ENCODE data around the gene ZNF300.
"Not testable (repeated sequence)": the region's sequence is repeated elsewhere in the genome, so short reads cannot be mapped to it uniquely, and the experiment has no call there.

The ZNF300 gene

DNA sequence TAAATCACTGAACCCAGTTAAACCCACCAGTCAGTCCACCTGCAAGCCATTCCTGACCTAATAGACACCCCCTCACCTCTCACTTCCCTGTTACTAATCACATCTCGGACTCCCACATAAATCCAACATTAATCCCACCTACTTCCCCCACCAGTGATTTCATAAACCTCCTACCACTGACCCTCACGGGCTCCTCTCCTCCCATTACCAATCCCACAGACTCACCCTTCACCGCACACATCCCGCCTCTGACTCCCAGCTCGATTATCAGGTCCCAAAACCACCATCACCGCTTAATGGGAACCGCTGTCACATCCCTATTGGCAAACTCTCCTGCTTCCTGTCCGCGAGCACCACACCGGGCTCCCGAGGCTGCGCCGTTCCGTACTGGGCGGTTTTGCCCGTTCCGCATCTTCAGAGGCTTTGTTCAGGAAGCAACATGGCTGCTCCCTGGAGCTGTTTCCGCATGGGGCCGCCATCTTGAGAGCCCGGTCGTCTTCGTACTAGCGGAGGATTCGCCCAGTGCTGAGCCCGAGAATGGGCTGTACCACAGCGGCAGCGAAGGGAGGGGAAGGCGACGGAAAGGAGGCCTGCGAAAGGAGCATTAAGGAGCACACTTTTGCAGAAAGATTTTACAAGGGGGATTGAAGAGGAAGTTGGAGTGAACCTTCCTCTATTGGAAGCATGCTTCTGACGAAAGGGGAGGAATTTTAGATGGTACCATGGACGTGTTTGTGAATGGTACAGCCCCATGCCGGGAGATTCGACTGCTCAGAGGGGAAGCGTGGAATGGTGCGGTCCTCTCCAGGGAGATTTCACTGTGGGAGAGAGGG lies at the start of gene ZNF300:
Gene ZNF300 (minus strand): TSS at position 502 of the 833 bp plus-strand sequence. CDS start 1,825 bp downstream, outside the sequence.
- DNase-seq: peak; percentile 88 to 97 (median 93)
- intact Hi-C loops (cut with DNase I): loop anchor here (2.0 kb wide), 1 partner anchor 176 kb away; the partner anchor contains the start of gene TNIP1

- intact Hi-C loops (cut with DNase I): no loop called here
- DNase-seq: no peak
These were observed 43.8 kb upstream of the ZNF300 start for GRCh38 chr5:150948539-150948938.

DNA sequence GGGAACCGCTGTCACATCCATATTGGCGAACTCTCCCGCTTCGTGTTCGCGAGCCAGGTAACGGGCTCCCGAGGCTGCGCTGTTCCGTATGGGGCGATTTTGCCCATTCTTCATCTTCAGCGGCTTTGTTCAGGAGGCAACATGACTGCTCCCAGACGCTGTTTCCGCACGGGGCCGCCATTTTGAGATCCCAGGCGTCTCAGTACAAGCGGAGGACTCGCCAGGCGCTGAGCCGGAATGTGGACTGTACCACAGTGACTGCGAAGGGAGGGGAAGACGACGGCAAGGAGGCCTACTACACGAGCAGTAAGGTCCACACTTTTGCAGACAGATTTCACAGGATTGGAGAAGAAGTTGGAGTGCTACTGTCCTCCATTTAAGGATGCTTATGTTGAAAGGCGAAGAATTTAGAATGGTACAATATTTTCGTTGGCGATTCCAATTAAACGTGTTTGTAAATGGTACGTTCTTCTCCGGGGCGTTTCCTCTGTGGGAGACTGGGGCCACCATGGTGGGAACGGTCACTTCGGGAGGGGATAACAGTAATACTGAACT lies 41.6 kb upstream of the ZNF300 start:
- intact Hi-C loops (cut with DNase I): no loop called here
- DNase-seq: peak; percentile 63 to 92 (median 82)

GRCh38 chr5:150945947-150946346 lies 41.2 kb upstream of the ZNF300 start:
- intact Hi-C loops (cut with DNase I): no loop called here
- peak in 11 of 42 donors; percentile 0 to 45 (median 8) for DNase-seq

DNA sequence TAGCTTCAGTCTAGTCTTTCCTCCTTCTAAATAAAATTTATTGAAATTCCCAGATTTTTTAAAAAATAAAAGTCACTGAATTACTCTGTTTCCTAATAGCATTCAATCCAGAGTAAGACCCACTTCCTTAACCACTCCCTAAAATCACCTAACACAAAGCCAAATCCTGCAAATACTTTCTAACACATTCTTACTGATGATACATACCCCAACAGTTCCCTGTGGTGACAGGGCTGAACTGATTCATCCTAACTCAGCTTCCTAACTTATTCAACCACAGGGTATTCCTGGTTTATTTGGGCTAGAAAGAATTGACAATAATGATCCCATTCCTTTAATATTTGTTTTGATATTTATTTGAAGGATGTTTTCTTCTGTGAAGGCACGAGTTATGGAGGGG lies 40.7 kb upstream of the ZNF300 start:
- no peak for DNase-seq
- intact Hi-C loops (cut with DNase I): no loop called here

DNA sequence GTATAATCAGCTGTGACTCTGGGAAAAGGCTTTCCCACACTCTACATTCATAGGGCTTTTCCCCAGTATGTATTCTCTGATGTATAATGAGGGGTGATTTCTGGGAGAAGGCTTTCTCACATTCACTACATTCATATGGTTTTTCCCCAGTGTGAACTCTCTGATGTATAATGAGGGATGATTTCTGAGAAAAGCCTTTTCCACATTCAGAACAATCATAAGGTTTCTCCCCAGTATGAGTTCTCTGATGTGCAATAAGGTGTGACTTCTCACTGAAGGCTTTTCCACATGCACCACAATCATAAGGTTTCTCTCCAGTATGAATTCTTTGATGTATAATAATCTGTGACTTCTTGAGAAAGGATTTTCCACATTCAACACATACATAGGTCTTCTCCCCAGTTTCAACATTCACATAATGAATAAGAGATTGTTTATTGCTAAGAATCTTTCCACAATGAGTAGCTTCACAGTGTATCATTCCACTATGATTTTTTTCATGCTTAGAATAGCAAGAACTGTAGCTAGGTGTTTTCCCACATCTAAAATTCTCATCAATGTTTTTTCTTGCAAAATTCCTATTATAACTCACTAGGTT lies 26.7 kb upstream of the ZNF300 start:
- intact Hi-C loops (cut with DNase I): no loop called here
- no peak for DNase-seq

DNA sequence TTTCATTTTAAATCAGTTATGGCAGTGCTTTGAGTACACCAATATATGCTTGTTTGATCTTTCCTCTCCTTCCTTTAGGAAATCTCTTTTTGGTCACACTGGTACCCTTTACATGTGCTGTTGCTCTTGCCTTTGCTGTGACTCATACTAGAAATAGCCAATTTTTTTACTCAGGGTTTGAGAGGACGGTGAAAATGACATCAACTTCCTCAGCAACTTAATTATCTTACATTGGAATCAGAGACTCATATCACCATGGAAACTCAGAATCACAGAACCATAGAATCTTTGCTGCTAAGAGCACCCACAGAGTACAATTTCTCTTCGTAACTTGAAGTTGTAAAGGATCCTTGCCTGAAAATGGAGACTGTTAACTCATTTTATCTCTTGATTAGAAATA lies 13.8 kb upstream of the ZNF300 start:
- DNase-seq: no peak
- intact Hi-C loops (cut with DNase I): no loop called here

- intact Hi-C loops (cut with DNase I): no loop called here
- no peak for DNase-seq
These were observed 7.6 kb upstream of the ZNF300 start for GRCh38 chr5:150912312-150912814.

GRCh38 chr5:150905312-150905683 lies 518 bp upstream of the ZNF300 start:
- intact Hi-C loops (cut with DNase I): loop anchor here (2.0 kb wide), 1 partner anchor 176 kb away; the partner anchor contains the start of gene TNIP1
- no peak for DNase-seq

- intact Hi-C loops (cut with DNase I): no loop called here
- DNase-seq: no peak
These were observed 3.3 kb downstream of the ZNF300 start for GRCh38 chr5:150901446-150901845.

DNA sequence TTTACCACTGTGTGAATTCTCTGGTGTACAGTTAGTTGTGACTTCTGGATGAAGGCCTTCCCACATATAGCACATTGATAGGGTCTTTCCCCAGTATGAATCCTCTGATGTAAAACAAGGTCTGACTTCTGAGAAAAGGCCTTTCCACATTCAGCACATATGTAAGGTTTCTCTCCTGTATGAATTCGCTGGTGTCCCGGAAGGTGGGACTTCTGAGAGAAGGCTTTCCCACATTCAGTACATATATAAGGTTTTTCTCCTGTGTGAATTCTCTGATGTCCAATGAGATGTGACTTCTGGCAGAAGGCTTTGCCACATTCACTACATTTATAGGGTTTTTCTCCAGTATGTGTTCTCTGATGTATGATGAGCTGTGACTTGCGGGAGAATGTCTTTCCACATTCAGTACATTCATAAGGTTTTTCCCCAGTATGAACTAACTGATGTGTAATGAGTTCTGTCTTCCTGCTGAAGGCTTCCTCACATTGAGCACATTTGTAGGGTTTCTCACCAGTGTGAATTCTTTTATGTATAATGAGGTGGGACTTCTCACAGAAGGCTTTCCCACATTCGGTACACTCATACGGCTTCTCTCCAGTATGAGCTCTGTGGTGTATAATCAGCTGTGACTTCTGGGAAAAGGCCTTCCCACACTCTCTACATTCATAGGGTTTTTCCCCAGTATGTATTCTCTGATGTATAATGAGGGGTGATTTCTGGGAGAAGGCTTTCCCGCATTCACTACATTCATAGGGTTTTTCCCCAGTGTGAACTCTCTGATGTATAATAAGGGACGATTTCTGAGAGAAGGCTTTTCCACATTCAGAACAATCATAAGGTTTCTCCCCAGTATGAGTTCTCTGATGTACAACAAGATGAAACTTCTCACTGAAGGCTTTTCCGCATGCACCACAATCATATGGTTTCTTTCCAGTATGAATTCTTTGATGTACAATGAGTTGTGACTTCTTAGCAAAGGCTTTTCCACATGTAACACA lies 9.1 kb downstream of the ZNF300 start:
- intact Hi-C loops (cut with DNase I): no loop called here
- no peak for DNase-seq

DNA sequence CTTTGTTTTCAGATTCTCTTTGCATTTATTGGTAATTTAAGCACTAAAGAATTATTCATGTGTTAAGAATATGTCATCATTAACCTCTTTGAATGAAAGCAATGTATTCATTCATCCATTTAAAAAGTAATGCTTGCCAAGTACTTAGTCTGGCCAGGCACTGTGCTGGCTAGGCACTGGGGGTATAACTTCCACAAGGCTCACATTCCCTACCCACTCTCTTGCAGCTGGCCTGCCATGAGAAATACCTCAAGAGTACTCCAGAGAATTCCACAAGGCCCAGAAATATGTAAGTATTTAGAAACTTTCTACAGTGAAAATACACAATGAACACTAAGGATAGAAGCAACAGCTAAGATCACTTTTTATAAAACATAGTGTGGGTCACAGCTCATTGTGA lies 25.4 kb downstream of the ZNF300 start:
- no peak for DNase-seq
- intact Hi-C loops (cut with DNase I): no loop called here

DNA sequence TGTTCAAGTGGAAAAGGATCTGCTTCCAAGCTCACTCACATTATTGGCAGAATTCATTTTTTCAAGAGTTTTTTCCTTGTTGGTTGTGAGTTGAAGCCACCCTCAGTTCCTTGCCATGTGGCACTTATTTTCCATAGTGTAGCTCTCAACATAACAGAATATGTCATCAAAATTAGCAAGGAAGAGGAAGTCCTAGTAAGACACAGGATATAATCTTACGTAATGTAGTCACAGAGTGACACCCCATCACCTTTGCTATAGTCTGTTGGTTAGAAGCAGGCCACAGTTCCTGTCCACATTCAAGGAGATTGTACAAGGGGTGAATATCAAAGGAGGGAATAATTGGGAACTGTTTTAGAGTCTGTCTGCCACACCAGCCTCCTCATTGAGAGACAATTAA lies 42.7 kb downstream of the ZNF300 start:
- DNase-seq: no peak
- intact Hi-C loops (cut with DNase I): no loop called here

GRCh38 chr5:150860246-150860821 lies 44.4 kb downstream of the ZNF300 start:
- DNase-seq: no peak
- intact Hi-C loops (cut with DNase I): no loop called here

DNA sequence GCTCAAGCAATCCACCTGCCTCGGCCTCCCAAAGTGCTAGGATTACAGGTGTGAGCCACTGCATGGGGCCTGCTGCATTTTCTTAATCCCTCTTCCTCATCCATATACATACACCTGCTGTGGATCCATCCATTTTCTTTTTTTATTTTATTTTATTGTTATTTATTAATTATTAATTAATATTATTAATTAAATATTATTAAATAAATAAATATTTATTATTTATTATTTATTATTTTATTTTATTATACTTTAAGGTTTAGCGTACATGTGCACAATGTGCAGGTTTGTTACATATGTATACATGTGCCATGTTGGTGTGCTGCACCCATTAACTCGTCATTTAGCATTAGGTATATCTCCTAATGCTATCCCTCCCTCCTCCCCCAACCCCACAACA lies 48.1 kb downstream of the ZNF300 start:
- intact Hi-C loops (cut with DNase I); DNase-seq: not testable (repeated sequence)

DNA sequence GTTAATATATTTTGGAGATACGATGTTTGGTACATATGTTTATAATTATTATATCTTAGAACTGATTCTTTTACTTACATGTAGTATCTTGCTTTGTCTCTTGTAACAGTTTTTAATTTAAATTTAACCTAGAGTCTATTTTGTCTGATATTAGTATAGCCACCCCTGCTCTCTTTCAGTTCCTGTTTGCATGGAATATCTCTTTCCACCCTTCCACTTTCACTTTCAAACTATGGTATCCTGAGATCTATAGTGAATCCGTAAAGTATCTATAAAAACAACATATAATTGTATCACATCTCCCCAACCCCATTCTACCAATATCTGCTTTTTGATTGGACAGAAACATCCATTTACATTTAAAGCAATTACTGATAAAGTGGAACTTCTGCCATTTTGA lies 51.2 kb downstream of the ZNF300 start:
- no peak for DNase-seq
- intact Hi-C loops (cut with DNase I): no loop called here

- DNase-seq: no peak
- intact Hi-C loops (cut with DNase I): no loop called here
These were observed 53.7 kb downstream of the ZNF300 start for GRCh38 chr5:150851039-150851438.

DNA sequence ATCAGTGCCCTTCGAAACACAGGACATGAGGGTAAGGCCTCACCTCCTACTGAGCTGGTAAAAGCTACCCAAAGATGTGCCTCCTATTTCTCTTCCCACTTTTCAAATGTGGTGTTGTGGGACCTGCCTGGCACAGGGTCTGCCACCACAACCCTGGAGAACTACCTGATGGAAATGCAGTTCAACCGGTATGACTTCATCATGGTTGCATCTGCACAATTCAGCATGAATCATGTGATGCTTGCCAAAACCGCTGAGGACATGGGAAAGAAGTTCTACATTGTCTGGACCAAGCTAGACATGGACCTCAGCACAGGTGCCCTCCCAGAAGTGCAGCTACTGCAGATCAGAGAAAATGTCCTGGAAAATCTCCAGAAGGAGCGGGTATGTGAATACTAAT lies 56.5 kb downstream of the ZNF300 start:
- intact Hi-C loops (cut with DNase I): loop anchor here (5.0 kb wide), 1 partner anchor 286 kb away; no protein-coding TSS in a partner anchor
- no peak for DNase-seq

GRCh38 chr5:150847334-150847695 lies 57.5 kb downstream of the ZNF300 start:
- intact Hi-C loops (cut with DNase I): loop anchor here (5.0 kb wide), 1 partner anchor 285 kb away; no protein-coding TSS in a partner anchor
- no peak for DNase-seq
